H1 (cell line): Measurements from ENCODE around the gene B4GALNT3. TPM values are rescaled to one million over a fixed set of nuclear protein-coding genes. Genes with fewer than 3 reads are reported as not detected.
A peak's percentile ranks its signal among the peaks of the same experiment; 100 is the strongest.

Experiments used
- CTCF ChIA-PET: fragments of 300-600 bp; sonication (Branson Sonifier 250); formaldehyde crosslinking; loops from one replicate; lab custom pipeline; 2021; ENCODE audit not compliant: partially characterized antibody; lab: Charles Lee
- POLR2A ChIA-PET: fragments of 300-600 bp; sonication (Branson Sonifier 250); formaldehyde crosslinking; loops from one replicate; lab custom pipeline; 2021; ENCODE audit warnings: inconsistent platforms; ENCODE audit not compliant: partially characterized antibody; lab: Charles Lee
- DNase-seq, 2 experiments: peaks; one replicate each; pipeline versions ENCODE4 v3.0.0 to v3.0.0-alpha.2; 2010 to 2022; ENCODE audit warnings: low spot score in 2 of 2, low read depth in 1 of 2, mixed read lengths in 1 of 2
- FAIRE-seq: peaks from 2 replicates; lab custom pipeline; 2011; peaks lifted over from hg19 to GRCh38; lab: Jason Lieb, UNC
- H2AFZ ChIP-seq: 2 replicates; pipeline ENCODE4 v1.8.1; 2012; ENCODE audit warnings: low read length, inconsistent platforms
- H2AK5ac ChIP-seq: 2 replicates; pipeline ENCODE4 v1.6.1; 2013; ENCODE audit warnings: low read depth, low read length
- H2BK120ac ChIP-seq: replicated peaks from 2 replicates; pipeline ENCODE3; 2013; ENCODE audit warnings: low read depth, low read length, inconsistent platforms
- H2BK12ac ChIP-seq: 2 replicates; pipeline ENCODE4 v1.6.1; 2013; ENCODE audit warnings: low read depth, low read length
- H2BK15ac ChIP-seq: 2 replicates; pipeline ENCODE4 v1.6.1; 2013; ENCODE audit warnings: low read length
- H2BK20ac ChIP-seq: 2 replicates; pipeline ENCODE4 v1.6.1; 2013; ENCODE audit warnings: low read length
- H2BK5ac ChIP-seq: 2 replicates; pipeline ENCODE4 v1.6.1; 2013; ENCODE audit warnings: low read depth, low read length
- H3K14ac ChIP-seq: 2 replicates; pipeline ENCODE4 v1.6.1; 2013; ENCODE audit warnings: inconsistent platforms; ENCODE audit not compliant: insufficient read length
- H3K18ac ChIP-seq: 2 replicates; pipeline ENCODE4 v1.6.1; 2013; ENCODE audit warnings: low read length; ENCODE audit errors: extremely low read depth
- H3K23ac ChIP-seq: 2 replicates; pipeline ENCODE4 v1.6.1; 2013; ENCODE audit warnings: inconsistent platforms; ENCODE audit not compliant: insufficient read length
- H3K23me2 ChIP-seq: 2 replicates; pipeline ENCODE4 v1.6.1; 2013; ENCODE audit warnings: low read depth, low read length
- H3K27ac ChIP-seq: 2 replicates; pipeline ENCODE4 v1.6.1; 2011; ENCODE audit warnings: low read depth, low read length, inconsistent platforms
- H3K27me3 ChIP-seq, 4 experiments: replicated peaks in 1 of 4; 1 replicate in 1 of 4; 2 replicates in 3 of 4; pipeline versions ENCODE4 v1.6.1 to v1.8.1; 2011 to 2013; ENCODE audit warnings: low read length in 3 of 4, mild to moderate bottlenecking in 3 of 4, inconsistent platforms in 2 of 4, mixed read lengths in 2 of 4, moderate library complexity in 1 of 4; ENCODE audit not compliant: control insufficient read depth in 3 of 4, insufficient read depth in 3 of 4; ENCODE audit errors: extremely low read depth in 1 of 4
- H3K36me3 ChIP-seq, 4 experiments: 2 replicates each; pipeline versions ENCODE4 v1.6.1 to v1.8.1; 2011 to 2013; ENCODE audit warnings: mild to moderate bottlenecking in 4 of 4, low read length in 3 of 4, moderate library complexity in 2 of 4, control low read depth in 1 of 4, inconsistent platforms in 1 of 4; ENCODE audit not compliant: insufficient read depth in 4 of 4, control insufficient read depth in 2 of 4
- H3K4ac ChIP-seq: replicated peaks from 2 replicates; pipeline ENCODE3; 2013; ENCODE audit warnings: low read length, low read depth, mixed read lengths, inconsistent platforms; ENCODE audit not compliant: insufficient read length
- H3K4me1 ChIP-seq, 4 experiments: replicated peaks in 1 of 4; 1 replicate in 1 of 4; 2 replicates in 3 of 4; pipeline versions ENCODE4 v1.6.1 to v1.8.1; 2011 to 2013; ENCODE audit warnings: low read length in 3 of 4, inconsistent platforms in 2 of 4, mixed read lengths in 1 of 4; ENCODE audit not compliant: insufficient read depth in 4 of 4, control insufficient read depth in 3 of 4
- H3K4me2 ChIP-seq, 2 experiments: 2 replicates each; pipeline versions ENCODE4 v1.6.1 to v1.8.1; 2011 to 2013; ENCODE audit warnings: low read depth in 2 of 2, low read length in 2 of 2, control low read depth in 1 of 2, inconsistent platforms in 1 of 2, mild to moderate bottlenecking in 1 of 2; ENCODE audit not compliant: insufficient read depth in 1 of 2
- H3K4me3 ChIP-seq, 4 experiments: fragments of 200-600, 300-600 bp in 1 of 4; sonication (generic), shearing (Covaris generic), sonication (Bioruptor Twin) in 1 of 4; 2 replicates each; pipeline versions ENCODE4 v1.5.1 to v1.8.1; 2011 to 2016; ENCODE audit warnings: low read length in 4 of 4, low read depth in 3 of 4, control low read depth in 2 of 4, inconsistent platforms in 2 of 4, mild to moderate bottlenecking in 2 of 4, mixed read lengths in 1 of 4, moderate library complexity in 1 of 4; ENCODE audit not compliant: insufficient read depth in 2 of 4; ENCODE audit errors: extremely low read depth in 1 of 4
- H3K56ac ChIP-seq: replicated peaks from 2 replicates; pipeline ENCODE3; 2013; ENCODE audit warnings: low read depth, mild to moderate bottlenecking, mixed read lengths, low read length, inconsistent platforms; ENCODE audit not compliant: insufficient read length
- H3K79me1 ChIP-seq: 2 replicates; pipeline ENCODE4 v1.6.1; 2013; ENCODE audit warnings: low read depth, low read length, control low read depth
- H3K79me2 ChIP-seq, 2 experiments: 2 replicates each; pipeline versions ENCODE4 v1.6.1 to v1.8.1; 2012 to 2013; ENCODE audit warnings: low read length in 2 of 2, mild to moderate bottlenecking in 2 of 2, inconsistent platforms in 1 of 2; ENCODE audit not compliant: insufficient read depth in 2 of 2, control insufficient read depth in 1 of 2
- H3K9ac ChIP-seq, 4 experiments: replicated peaks in 1 of 4; 1 replicate in 1 of 4; 2 replicates in 3 of 4; pipeline versions ENCODE4 v1.6.1 to v1.8.1; 2011 to 2013; ENCODE audit warnings: low read depth in 3 of 4, low read length in 3 of 4, control low read depth in 2 of 4, mild to moderate bottlenecking in 2 of 4, moderate library complexity in 2 of 4, inconsistent platforms in 1 of 4; ENCODE audit errors: extremely low read depth in 1 of 4
- H3K9me3 ChIP-seq, 2 experiments: 2 replicates each; pipeline versions ENCODE4 v1.6.1 to v1.8.1; 2012 to 2013; ENCODE audit warnings: mild to moderate bottlenecking in 2 of 2, moderate library complexity in 2 of 2, control low read depth in 1 of 2, inconsistent platforms in 1 of 2, low read depth in 1 of 2, low read length in 1 of 2, mixed read lengths in 1 of 2; ENCODE audit not compliant: insufficient read depth in 2 of 2
- H4K20me1 ChIP-seq, 2 experiments: replicated peaks in 1 of 2; 2 replicates each; pipeline versions ENCODE3 to v1.8.1; 2011 to 2013; ENCODE audit warnings: inconsistent platforms in 2 of 2, low read length in 2 of 2, mild to moderate bottlenecking in 1 of 2; ENCODE audit not compliant: insufficient read depth in 2 of 2, control insufficient read depth in 1 of 2
- H4K5ac ChIP-seq: 2 replicates; pipeline ENCODE4 v1.6.1; 2013; ENCODE audit warnings: low read length, low read depth, mixed read lengths, inconsistent platforms; ENCODE audit not compliant: insufficient read length
- H4K8ac ChIP-seq: 2 replicates; pipeline ENCODE4 v1.8.0; 2013; ENCODE audit warnings: mild to moderate bottlenecking, moderate library complexity, low read length, inconsistent platforms; ENCODE audit not compliant: insufficient read depth; ENCODE audit errors: extremely low read depth
- H4K91ac ChIP-seq: replicated peaks from 2 replicates; pipeline ENCODE3; 2013; ENCODE audit warnings: low read length, mixed read lengths, inconsistent platforms; ENCODE audit not compliant: insufficient read length
- CHD2 ChIP-seq: IDR thresholded peaks from 2 replicates; pipeline ENCODE4 v1.6.1; 2012; ENCODE audit warnings: low read length, improper control_type of control experiment
- CTBP2 ChIP-seq: IDR thresholded peaks from 2 replicates; pipeline ENCODE4 v1.7.0; 2011; ENCODE audit warnings: borderline replicate concordance, mild to moderate bottlenecking, moderate library complexity, mixed read lengths, low read length; ENCODE audit not compliant: insufficient read depth, insufficient read length
- EGR1 ChIP-seq: IDR thresholded peaks from 2 replicates; pipeline ENCODE4 v1.6.1; 2011; ENCODE audit warnings: low read depth, low read length, borderline replicate concordance
- KDM4A ChIP-seq: IDR thresholded peaks from one replicate; pipeline ENCODE4 v1.7.1; 2012; ENCODE audit warnings: low read depth, mild to moderate bottlenecking, moderate library complexity, low read length, inconsistent platforms; ENCODE audit not compliant: severe bottlenecking
- POU5F1 ChIP-seq: IDR thresholded peaks from 2 replicates; pipeline ENCODE4 v1.6.1; 2011; ENCODE audit warnings: low read depth, mild to moderate bottlenecking, low read length, moderate library complexity
- RAD21 ChIP-seq, 2 experiments: IDR thresholded peaks in 1 of 2; conservative IDR thresholded peaks in 1 of 2; 2 replicates each; pipeline ENCODE4 v1.6.1; 2011; ENCODE audit warnings: low read depth in 2 of 2, low read length in 2 of 2, improper control_type of control experiment in 1 of 2, inconsistent platforms in 1 of 2, mild to moderate bottlenecking in 1 of 2, moderate library complexity in 1 of 2
- SIRT6 ChIP-seq: IDR thresholded peaks from one replicate; pipeline ENCODE4 v1.7.1; 2012; ENCODE audit warnings: low read length, inconsistent platforms
- SP1 ChIP-seq: IDR thresholded peaks from 2 replicates; pipeline ENCODE4 v1.6.1; 2011; ENCODE audit warnings: low read depth, low read length
- SP4 ChIP-seq: IDR thresholded peaks from 2 replicates; pipeline ENCODE4 v1.6.1; 2012; ENCODE audit warnings: low read length, inconsistent platforms
- TAF1 ChIP-seq: IDR thresholded peaks from 2 replicates; pipeline ENCODE4 v1.6.1; 2011; ENCODE audit warnings: mild to moderate bottlenecking, low read depth, low read length
- TEAD4 ChIP-seq: IDR thresholded peaks from 2 replicates; pipeline ENCODE4 v1.6.1; 2012; ENCODE audit warnings: low read depth, low read length, inconsistent platforms, mixed read lengths
- YY1 ChIP-seq: IDR thresholded peaks from 2 replicates; pipeline ENCODE4 v1.6.1; 2011; ENCODE audit warnings: low read depth, mild to moderate bottlenecking, low read length
- WGBS, 2 experiments: shearing (Covaris generic) in 1 of 2; methylation state at CpG; one replicate each; pipeline versions ENCODE4 v1.1.6 to v1.1.7; 2013 to 2015; ENCODE audit warnings: low lambda C conversion rate in 2 of 2, mixed read lengths in 2 of 2, inconsistent platforms in 1 of 2, low coverage in 1 of 2, missing lambda C conversion rate in 1 of 2; ENCODE audit not compliant: insufficient replicate concordance in 2 of 2, insufficient coverage in 1 of 2, insufficient read length in 1 of 2; ENCODE audit errors: extremely low coverage in 1 of 2, missing lambda C conversion rate in 1 of 2; 5-methylcytosine and 5-hydroxymethylcytosine counted together
- polyA plus RNA-seq, 7 experiments: library from polyadenylated mRNA; depleted of rRNA in 3 of 7; stranded (reverse) in 5 of 7; unstranded in 2 of 7; fragments of >200 nt in 5 of 7; fragments of 200-250 nt in 2 of 7; gene quantifications; 1 replicate in 5 of 7; 2 replicates in 1 of 7; 4 replicates in 1 of 7; pipeline versions ENCODE4 v1.2.1 to v1.2.3, GENCODE V29; 2011 to 2013; ENCODE audit warnings: missing spikeins in 2 of 7, mixed read lengths in 2 of 7
- total RNA-seq: library from RNA; stranded (reverse); fragmentation: NEBNext Ultra II Directional; extraction: Animal tissue kit (Norgen Biotek cat#: 25700); gene quantifications from 2 replicates; pipeline ENCODE4 v1.2.1, GENCODE V29; 2021

B4GALNT3 gene
- total and polyA plus RNA-seq, 2 of the 8 experiments (the other 6 are each of a cell fraction or from before 2014, with no cell fraction given): 12.5 to 20.3 TPM

DNA sequence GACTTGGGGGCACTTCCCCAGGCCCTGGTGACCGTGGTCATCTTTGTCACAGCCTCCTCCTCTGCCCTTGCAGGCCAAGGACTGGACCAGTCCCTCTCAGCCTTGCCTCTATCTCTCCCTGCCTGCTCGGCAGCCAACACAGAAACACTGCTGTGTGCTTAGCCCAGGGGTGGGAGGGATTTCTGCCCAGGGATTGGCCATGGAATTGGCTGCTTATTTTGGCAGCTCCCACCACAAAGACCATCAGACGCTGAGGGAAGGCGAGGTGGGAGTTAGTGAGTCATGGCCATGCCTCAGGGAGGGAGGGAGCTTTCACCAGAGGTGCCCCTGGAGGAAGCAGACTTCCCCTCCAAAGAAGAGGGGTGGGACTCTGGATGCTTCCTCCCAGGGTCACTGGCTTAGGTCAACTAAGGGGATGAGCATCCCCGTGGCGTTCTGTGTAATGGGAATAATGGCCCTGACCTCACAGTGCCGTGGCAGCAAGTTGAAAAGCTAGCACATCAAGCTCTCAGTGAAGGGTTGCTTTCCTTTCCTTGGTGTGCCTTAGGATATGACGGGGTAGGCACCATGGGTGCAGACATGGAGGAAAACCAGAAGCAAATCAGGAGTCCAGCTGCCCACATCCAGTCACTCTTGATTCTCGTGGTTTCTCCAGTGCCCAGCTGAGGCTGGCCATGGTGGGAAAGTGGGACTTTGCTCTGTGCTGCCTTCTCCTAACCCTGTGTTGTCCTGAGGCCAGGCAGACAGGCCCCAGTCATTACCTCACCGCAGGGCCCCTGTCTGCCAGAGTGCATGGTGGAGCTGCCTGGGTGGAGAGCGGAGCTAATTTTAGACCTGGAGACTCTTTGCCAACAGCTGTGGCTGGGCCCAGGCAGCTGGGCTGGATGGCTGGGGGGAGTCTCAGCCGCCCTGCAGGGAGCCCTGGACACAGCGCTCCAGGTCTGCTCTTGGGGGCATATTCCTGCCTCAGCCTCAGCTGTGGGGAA lies 21.4 kb downstream of the B4GALNT3 start:
- H3K23me2 ChIP-seq: no peaks in the 10 kb centered on the region
- H4K20me1 ChIP-seq: no peaks in the 10 kb centered on the region
- no peak overlapping the region for H3K14ac ChIP-seq
- no peaks in the 10 kb centered on the region for H3K27me3 ChIP-seq
- H3K23ac ChIP-seq: no peak overlapping the region
- H3K79me1 ChIP-seq: peaks cover 3% of the 10 kb centered on the region; the same call in 1 of the 2 replicates
- H4K8ac ChIP-seq: peak overlapping the region; percentile 38; the same call in 1 of the 2 replicates
- H3K4me1 ChIP-seq: peaks cover 0 to 7% (median 0%) of the 10 kb centered on the region in 4 experiments; a peak in 1 of 7 replicates
- WGBS, 2 experiments: 82% methylated on average over 13 of the region's 13 CpGs; no CpG with 5 or more reads in 1 of the 2 experiments
- H2BK15ac ChIP-seq: no peak overlapping the region
- peak overlapping the region; percentile 10 for H4K91ac ChIP-seq
- H3K4me3 ChIP-seq: no peak overlapping the region
- no peak overlapping the region for H4K5ac ChIP-seq
- 0 out of 2 replicates have a peak overlapping the region, but pooled peaks have one; percentile 8 for H2BK5ac ChIP-seq
- no peak overlapping the region for H3K9ac ChIP-seq
- no peaks in the 10 kb centered on the region for H3K36me3 ChIP-seq
- no peaks in the 10 kb centered on the region for H3K9me3 ChIP-seq
- H3K4ac ChIP-seq: no peak overlapping the region
- H2BK12ac ChIP-seq: no peak overlapping the region
- POLR2A ChIA-PET: interaction anchor here (1.2 kb wide), 1 partner anchor 14 kb away, joined by 3 read pairs; no protein-coding TSS in a partner anchor
- H2AK5ac ChIP-seq: no peak overlapping the region
- H3K79me2 ChIP-seq: no peaks in the 10 kb centered on the region
- FAIRE-seq (no peak), DNase-seq (no peak)
- no peak overlapping the region for H2BK20ac ChIP-seq
- no peak overlapping the region for H3K4me2 ChIP-seq
- H2BK120ac ChIP-seq: no peak overlapping the region
- CTCF ChIA-PET: interaction anchor here (0.9 to 1.9 kb wide), 6 partner anchors 14 to 66 kb away, joined by 3 to 8 read pairs (median 3); no protein-coding TSS in a partner anchor
- no peak overlapping the region for H3K27ac ChIP-seq
- H3K18ac ChIP-seq: no peak overlapping the region
- H2AFZ ChIP-seq: no peak overlapping the region
- H3K56ac ChIP-seq: no peak overlapping the region
- no peak for TF ChIP-seq RAD21 (IDR thresholded peaks at IDR 0.05 in 1 of 2, conservative IDR thresholded peaks at IDR 0.05 in 1 of 2; ENCODE audit: low read depth in 2 of 2, low read length in 2 of 2)
- TF ChIP-seq SIRT6: no peak
- TF ChIP-seq POU5F1: no peak
- no peak for TF ChIP-seq CTBP2
- no peak for TF ChIP-seq TAF1
- TF ChIP-seq KDM4A: no peak
- TF ChIP-seq TEAD4: no peak
- TF ChIP-seq SP4: no peak
- no peak for TF ChIP-seq YY1
- no peak for TF ChIP-seq EGR1
- TF ChIP-seq SP1: no peak
- no peak for TF ChIP-seq CHD2
